ENCODE measurements around the gene ATXN3. TPM values are rescaled to one million over a fixed set of nuclear protein-coding genes. Genes with fewer than 3 reads are reported as not detected.

Gene ATXN3
- polyA plus RNA-seq, 1 experiment = 8.6 TPM

- POLR2A ChIA-PET = no interaction called here
Observed at GRCh38 chr14:92022036-92022435, 84.3 kb downstream of the ATXN3 start.

GRCh38 chr14:92021523-92021922, 84.9 kb downstream of the ATXN3 start:
- CTCF ChIA-PET = interaction anchor here (0.8 kb wide), 1 partner anchor 11 kb away, joined by 3 read pairs; no protein-coding TSS in a partner anchor
- POLR2A ChIA-PET = no interaction called here
- no peak for TF ChIP-seq CTCF (IDR thresholded peaks at IDR 0.05; ENCODE audit: insufficient read depth, low read depth, low read length)
- Histone ChIP-seq H3K36me3 (ENCODE audit: control insufficient read depth, insufficient read depth, low read length) (peaks cover 3% of the 10 kb centered on the region), H3K4me3 (ENCODE audit: low read depth, low read length) (no peak overlapping the region), H3K27me3 (ENCODE audit: control insufficient read depth, insufficient read depth, low read length) (no peaks in the 10 kb centered on the region)
- DNase-seq (ENCODE audit: low read depth) = no peak

More at GRCh38 chr14:92022036-92022435, 84.3 kb downstream of the ATXN3 start:
- H3K4me3 ChIP-seq (ENCODE audit: low read depth, low read length) = no peak overlapping the region
- DNase-seq (ENCODE audit: low read depth) = no peak
- CTCF ChIA-PET = interaction anchor here (0.8 kb wide), 1 partner anchor 10 kb away, joined by 3 read pairs; no protein-coding TSS in a partner anchor
- no peaks in the 10 kb centered on the region for H3K27me3 ChIP-seq (ENCODE audit: control insufficient read depth, insufficient read depth, low read length)
- no peak for TF ChIP-seq CTCF (IDR thresholded peaks at IDR 0.05; ENCODE audit: insufficient read depth, low read depth, low read length)
- H3K36me3 ChIP-seq (ENCODE audit: control insufficient read depth, insufficient read depth, low read length) = peaks cover 5% of the 10 kb centered on the region

GRCh38 chr14:92014040-92014439, 92.3 kb downstream of the ATXN3 start:
- Histone ChIP-seq H3K4me3 (ENCODE audit: low read depth, low read length) (no peak overlapping the region), H3K27me3 (ENCODE audit: control insufficient read depth, insufficient read depth, low read length) (no peaks in the 10 kb centered on the region), H3K36me3 (ENCODE audit: control insufficient read depth, insufficient read depth, low read length) (peaks cover 10% of the 10 kb centered on the region)
- ChIA-PET CTCF (interaction anchor here (1.1 kb wide), 1 partner anchor 15 kb away, joined by 3 read pairs; no protein-coding TSS in a partner anchor), POLR2A (no interaction called here)
- no peak for TF ChIP-seq CTCF (IDR thresholded peaks at IDR 0.05; ENCODE audit: insufficient read depth, low read depth, low read length)
- no peak for DNase-seq (ENCODE audit: low read depth)

GRCh38 chr14:92012121-92012748, 94.1 kb downstream of the ATXN3 start:
- Histone ChIP-seq H3K27me3 (ENCODE audit: control insufficient read depth, insufficient read depth, low read length) (no peaks in the 10 kb centered on the region), H3K36me3 (ENCODE audit: control insufficient read depth, insufficient read depth, low read length) (peaks cover 9% of the 10 kb centered on the region), H3K4me3 (ENCODE audit: low read depth, low read length) (no peak overlapping the region)
- DNase-seq (ENCODE audit: low read depth) = no peak
- CTCF ChIA-PET = no interaction called here
- POLR2A ChIA-PET = interaction anchor here (0.6 kb wide), 1 partner anchor 546 kb away, joined by 3 read pairs; no protein-coding TSS in a partner anchor
- TF ChIP-seq CTCF (IDR thresholded peaks at IDR 0.05; ENCODE audit: insufficient read depth, low read depth, low read length) = no peak

GRCh38 chr14:92010644-92011043, 95.7 kb downstream of the ATXN3 start:
- TF ChIP-seq CTCF (IDR thresholded peaks at IDR 0.05; ENCODE audit: insufficient read depth, low read depth, low read length) = no peak
- POLR2A ChIA-PET = no interaction called here
- Histone ChIP-seq H3K27me3 (ENCODE audit: control insufficient read depth, insufficient read depth, low read length) (no peaks in the 10 kb centered on the region), H3K4me3 (ENCODE audit: low read depth, low read length) (no peak overlapping the region), H3K36me3 (ENCODE audit: control insufficient read depth, insufficient read depth, low read length) (peaks cover 5% of the 10 kb centered on the region; the same call in 1 of the 2 replicates)
- CTCF ChIA-PET = no interaction called here
- DNase-seq (ENCODE audit: low read depth) = no peak

Measured in BJ (cell line).